Stimulated activated CD8-positive, alpha-beta memory T cell treated with anti-CD3 and anti-CD28 coated beads, Interleukin-7, amount 100 ng/mL, for 24 hours (primary cell): ENCODE data around the gene VGF.
A peak's percentile ranks its signal among the peaks of the same experiment; 100 is the strongest.
"Not testable (repeated sequence)": the region's sequence is repeated elsewhere in the genome, so short reads cannot be mapped to it uniquely, and the experiment has no call there.

Experiments
- DNase-seq: peaks from one replicate; pipeline ENCODE4 v3.0.0-alpha.2; 2020; ENCODE audit warnings: low read depth

The VGF gene

GRCh38 chr7:101134399-101134980 lies 30.9 kb downstream of the VGF start:
- no peak for DNase-seq

DNA sequence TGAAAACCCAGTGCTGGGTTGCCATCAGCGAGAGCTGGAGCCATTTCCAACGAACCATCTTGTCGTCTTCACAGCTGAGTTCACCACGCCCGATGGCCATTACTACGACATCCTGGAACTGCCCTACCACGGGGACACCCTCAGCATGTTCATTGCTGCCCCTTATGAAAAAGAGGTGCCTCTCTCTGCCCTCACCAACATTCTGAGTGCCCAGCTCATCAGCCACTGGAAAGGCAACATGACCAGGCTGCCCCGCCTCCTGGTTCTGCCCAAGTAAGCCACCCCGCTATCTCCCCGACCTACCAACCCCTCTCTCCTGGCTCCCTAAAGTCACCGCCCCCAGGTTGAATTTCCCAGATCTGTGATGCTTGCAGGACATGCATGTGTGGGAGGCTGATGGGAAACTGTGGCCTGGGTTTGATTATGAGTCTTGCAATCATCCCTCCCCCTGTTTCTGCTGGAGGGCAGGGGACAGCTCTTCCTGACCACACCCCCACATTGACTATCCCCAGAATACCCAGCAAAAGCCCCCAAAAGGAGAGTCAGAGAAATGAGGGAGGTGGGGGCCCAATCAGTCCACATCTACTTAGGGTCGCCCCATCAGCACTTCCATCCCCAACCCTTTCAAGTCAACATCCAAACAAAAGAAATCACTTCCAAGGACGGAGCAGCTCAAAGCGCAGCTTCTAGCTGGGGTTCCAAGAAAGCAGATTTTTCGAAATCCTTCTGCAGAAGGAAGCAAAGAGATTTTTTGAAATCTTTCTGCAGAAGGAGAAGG lies 31.6 kb downstream of the VGF start:
- DNase-seq: no peak

- not testable (repeated sequence) for DNase-seq
Observed at GRCh38 chr7:101132626-101133600, 32.5 kb downstream of the VGF start.

DNA sequence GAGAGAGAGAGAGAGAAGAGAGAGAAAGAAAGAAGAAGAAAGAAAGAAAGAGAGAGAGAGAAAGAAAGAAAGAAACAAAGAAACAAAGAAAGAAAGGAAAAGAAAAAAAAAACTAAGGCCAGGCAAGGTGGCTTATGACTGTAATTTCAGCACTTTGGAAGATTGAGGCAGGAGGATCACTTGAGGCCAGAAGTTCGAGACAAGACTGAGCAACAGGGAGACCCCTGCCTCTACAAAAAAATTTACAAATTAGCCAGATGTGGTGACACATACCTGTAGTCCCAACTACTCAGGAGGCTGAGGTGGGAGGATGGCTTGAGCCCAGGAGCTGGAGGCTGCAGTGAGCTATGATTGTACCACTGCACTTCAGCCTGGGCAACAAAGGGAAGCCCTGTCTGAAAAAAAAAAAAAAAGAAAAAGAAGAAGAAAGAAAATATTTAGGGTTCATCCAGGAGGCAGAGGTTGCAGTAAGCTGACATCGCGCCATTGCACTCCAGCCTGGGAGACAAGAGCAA lies 35.7 kb downstream of the VGF start:
- no peak for DNase-seq

- no peak for DNase-seq
Observed at GRCh38 chr7:101128040-101128834, 37.1 kb downstream of the VGF start.

DNA sequence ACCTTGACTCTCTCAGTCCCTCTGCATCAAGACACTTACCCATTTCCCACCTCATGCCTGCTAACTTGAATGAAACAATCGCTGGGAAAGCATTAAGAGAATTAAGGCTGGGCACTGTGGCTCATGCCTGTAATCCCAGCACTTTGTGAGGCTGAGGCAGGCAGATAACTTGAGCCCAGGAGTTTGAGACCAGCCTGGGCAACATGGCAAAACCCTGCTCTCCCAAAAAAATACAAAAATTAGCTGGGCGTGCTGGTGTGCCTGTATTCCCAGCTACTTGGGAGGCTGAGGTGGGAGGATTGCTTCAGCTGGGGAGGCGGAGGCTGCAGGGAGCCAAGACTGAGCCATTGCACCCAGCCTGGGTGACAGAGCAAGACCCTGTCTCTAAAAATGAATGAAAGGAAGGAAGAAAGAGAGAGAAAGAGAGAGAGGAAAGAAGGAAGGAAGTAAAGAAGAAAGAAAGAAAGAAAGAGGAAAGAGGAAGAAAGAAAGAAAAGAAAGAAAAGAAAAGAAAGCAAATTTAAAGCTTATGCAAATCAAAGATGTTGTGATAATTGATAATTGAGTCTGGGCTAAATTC lies 37.8 kb downstream of the VGF start:
- DNase-seq: no peak

- peak; percentile 17 for DNase-seq
Observed at GRCh38 chr7:101126651-101127459, 38.5 kb downstream of the VGF start, which contains the start of gene SERPINE1. TSS of gene SERPINE1 (plus strand) at chr7:101127104. CDS start at chr7:101128394, 1,290 bp downstream.

- DNase-seq: no peak
Observed at GRCh38 chr7:101125989-101126650, 39.2 kb downstream of the VGF start.

GRCh38 chr7:101124376-101125056 lies 40.9 kb downstream of the VGF start:
- DNase-seq: no peak

DNA sequence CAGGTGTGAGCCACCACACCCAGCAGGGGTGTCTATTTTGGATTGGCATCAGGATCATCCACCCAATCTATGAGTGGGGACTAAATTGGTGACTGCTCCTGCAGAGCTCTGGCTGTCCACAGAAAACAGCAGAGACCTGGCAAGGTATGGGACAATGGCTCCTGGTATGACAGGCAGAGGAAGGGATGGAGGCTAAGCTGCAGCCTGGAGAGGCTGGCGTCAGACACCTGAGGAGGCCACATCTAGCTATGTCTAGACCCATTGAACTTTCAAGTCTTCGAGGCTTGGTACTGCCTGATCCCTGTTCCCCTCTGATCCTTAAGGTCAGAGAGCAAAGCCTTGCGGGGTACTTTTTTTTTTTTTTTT lies 41.7 kb downstream of the VGF start:
- DNase-seq: no peak

DNA sequence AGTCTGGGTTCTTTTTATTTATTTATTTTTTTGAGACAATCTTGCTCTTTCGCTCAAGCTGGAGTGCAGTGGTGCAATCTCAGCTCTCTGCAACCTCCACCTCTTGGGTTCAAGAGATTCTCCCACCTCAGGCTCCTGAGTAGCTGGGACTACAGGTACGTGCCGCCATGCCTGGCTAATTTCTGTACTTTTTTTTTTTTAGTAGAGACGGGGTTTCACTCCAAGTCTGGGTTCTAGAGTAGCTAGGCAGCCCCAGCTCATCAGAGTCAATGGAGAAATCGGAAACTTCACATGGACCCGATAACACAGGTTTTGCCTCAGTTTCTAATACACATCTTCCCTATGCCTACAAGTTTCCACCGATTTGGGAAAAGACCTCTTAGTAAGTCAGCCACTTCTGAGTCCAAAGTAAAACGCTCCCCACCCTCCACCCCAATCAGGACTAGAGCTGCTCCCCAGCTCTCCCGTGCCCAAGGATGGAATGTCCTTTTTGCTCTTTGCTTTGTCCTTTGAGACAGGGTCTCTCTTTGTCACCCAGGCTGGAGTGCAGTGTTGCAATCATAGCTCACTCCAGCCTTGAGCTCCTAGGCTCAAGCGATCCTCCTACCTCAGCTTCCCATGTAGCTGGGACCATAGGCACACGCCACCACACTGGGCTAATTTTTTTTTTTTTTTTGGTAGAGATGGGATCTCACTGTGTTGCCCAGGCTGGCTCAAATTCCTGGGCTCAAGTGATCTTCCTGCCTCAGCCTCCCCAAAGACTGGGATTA lies 42.3 kb downstream of the VGF start:
- DNase-seq: no peak

- no peak for DNase-seq
Observed at GRCh38 chr7:101121991-101122932, 43.1 kb downstream of the VGF start.

DNA sequence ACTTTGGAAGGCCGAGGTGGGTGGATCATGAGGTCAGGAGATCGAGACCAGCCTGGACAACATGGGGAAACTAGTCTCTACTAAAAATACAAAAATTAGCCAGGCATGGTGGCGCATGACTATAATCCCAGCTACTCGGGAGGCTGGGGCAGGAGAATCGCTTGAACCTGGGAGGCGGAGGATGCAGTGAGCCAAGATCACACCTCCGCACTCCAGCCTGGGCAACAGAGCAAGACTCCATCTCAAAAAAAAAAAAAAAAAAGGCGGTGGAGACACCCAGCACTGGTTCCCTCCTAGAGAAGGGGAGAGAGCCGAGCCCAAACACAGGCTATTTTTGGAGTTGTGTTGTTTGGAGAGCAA lies 43.8 kb downstream of the VGF start:
- not testable (repeated sequence) for DNase-seq

DNA sequence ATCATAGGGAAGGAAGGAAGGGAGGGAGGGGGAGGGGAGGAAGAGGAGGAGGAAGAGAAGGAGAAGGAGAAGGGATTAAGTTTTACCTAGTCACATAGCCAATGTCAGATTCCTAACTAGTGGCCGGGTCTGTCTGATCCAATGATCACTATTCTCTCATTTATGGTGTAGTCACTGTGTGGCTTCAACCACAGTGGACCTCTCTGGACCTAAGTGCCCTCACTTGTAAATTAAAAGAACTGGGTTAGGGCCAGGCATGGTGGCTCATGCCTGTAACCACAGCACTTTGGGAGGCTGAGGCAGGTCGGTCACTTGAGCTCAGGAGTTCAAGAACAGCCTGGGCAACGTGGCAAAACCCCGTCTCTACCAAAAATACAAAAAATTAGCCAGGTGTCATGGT lies 45.1 kb downstream of the VGF start:
- no peak for DNase-seq

- DNase-seq: no peak
Observed at GRCh38 chr7:101119876-101120275, 45.5 kb downstream of the VGF start.

DNA sequence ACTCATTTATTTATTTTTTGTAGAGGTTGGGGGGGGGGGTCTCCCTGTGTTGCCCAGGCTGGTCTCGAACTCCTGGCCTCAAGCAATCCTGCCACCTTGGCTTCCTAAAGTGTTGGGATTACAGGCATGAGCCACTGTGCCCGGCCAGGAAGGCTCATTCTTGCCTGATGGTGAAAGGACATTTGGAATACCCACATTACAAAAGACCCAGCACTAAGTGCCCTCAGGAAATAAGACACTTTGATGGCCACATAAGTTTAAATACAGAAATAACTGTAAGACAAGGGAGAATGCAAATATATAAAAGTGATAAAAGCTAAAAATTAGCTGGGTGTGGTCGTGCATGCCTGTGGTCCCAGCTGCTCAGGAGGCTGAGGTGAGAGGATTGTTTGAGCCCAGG lies 46.5 kb downstream of the VGF start:
- DNase-seq: no peak

GRCh38 chr7:101116898-101117297 lies 48.5 kb downstream of the VGF start:
- DNase-seq: no peak
